Activated B cell treated with CpG ODN at 0.5 μM for 24 hours (primary cell): ENCODE measurements around the gene TNFRSF11A. TPM values are rescaled to one million over a fixed set of nuclear protein-coding genes. Genes with fewer than 3 reads are reported as not detected.

Experiments
- ATAC-seq: fragments of 200-7000 bp; cut with Tn5 transposase; one replicate; pipeline ENCODE4 v1.10.0; 2021; ENCODE audit warnings: low read depth, mild to moderate bottlenecking, moderate library complexity
- CTCF ChIA-PET: fragments of 350-600 bp; sonication (Branson Sonifier 250); formaldehyde crosslinking; loops from one replicate; lab custom pipeline; 2021; ENCODE audit warnings: antibody characterized with exemption; lab: Charles Lee
- POLR2A ChIA-PET: fragments of 350-600 bp; sonication (Branson Sonifier 250); formaldehyde crosslinking; loops from one replicate; lab custom pipeline; 2021; ENCODE audit warnings: antibody characterized with exemption; lab: Charles Lee
- DNase-seq: peaks from one replicate; pipeline ENCODE4 v3.0.0; 2022
- H3K27ac Mint-ChIP-seq: one replicate; pipeline ENCODE4 v1.8.0; 2020; ENCODE audit warnings: mixed read lengths
- H3K27me3 Mint-ChIP-seq: one replicate; pipeline ENCODE4 v1.8.0; 2021; ENCODE audit warnings: mixed read lengths
- H3K36me3 Mint-ChIP-seq: one replicate; pipeline ENCODE4 v1.8.0; 2021; ENCODE audit warnings: low read depth, mixed read lengths
- H3K4me1 Mint-ChIP-seq: one replicate; pipeline ENCODE4 v1.8.0; 2021; ENCODE audit warnings: mixed read lengths
- H3K4me3 Mint-ChIP-seq: one replicate; pipeline ENCODE4 v1.8.0; 2020; ENCODE audit warnings: mild to moderate bottlenecking, mixed read lengths
- H3K9me3 Mint-ChIP-seq: one replicate; pipeline ENCODE4 v1.8.0; 2020; ENCODE audit warnings: mixed read lengths
- CTCF ChIP-seq: fragments of 200-600 bp; IDR thresholded peaks from one replicate; pipeline ENCODE4 v1.8.0; 2022; ENCODE audit warnings: antibody characterized with exemption, mild to moderate bottlenecking
- intact Hi-C: fragments of 100-400 bp; cut with micrococcal nuclease; formaldehyde crosslinking; loops from one replicate; pipeline ENCODE4 v1.15.1; 2024
- total RNA-seq: library from RNA; stranded (reverse); gene quantifications from 2 replicates; pipeline ENCODE4 v1.2.3, GENCODE V29; 2022

TNFRSF11A gene
- total RNA-seq, 1 donor from 2014 or later: 0.24 TPM

GRCh38 chr18:62418258-62418657 is 93.1 kb downstream of the TNFRSF11A start:
- peaks cover 13% of the 10 kb centered on the region for H3K4me1 Mint-ChIP-seq
- DNase-seq (no peak), ATAC-seq (no peak)
- H3K27ac Mint-ChIP-seq: no peak overlapping the region
- no peaks in the 10 kb centered on the region for H3K36me3 Mint-ChIP-seq
- TF ChIP-seq CTCF: no peak
- ChIA-PET POLR2A (no interaction called here), CTCF (no interaction called here)
- H3K9me3 Mint-ChIP-seq: no peaks in the 10 kb centered on the region
- peaks cover 4% of the 10 kb centered on the region for H3K27me3 Mint-ChIP-seq
- intact Hi-C loops: no loop called here
- no peak overlapping the region for H3K4me3 Mint-ChIP-seq

DNA sequence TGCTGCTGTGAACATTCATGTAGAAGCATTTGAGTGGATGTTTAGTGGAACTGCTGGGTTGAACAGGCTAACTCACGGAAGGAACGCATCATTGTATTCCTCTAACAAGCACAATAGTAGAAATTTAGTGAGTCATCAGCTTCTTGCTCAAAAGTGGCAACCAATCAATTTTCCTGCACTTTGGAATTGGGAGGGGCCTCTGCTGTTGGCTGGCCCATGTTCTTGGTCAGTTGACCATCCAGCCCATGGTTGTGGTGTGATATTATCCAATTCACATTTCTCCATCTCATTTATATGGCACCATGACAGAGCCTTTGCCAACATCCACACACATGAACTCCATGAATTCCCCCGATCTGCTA is 95.0 kb downstream of the TNFRSF11A start:
- Mint-ChIP-seq H3K27me3 (no peaks in the 10 kb centered on the region), H3K4me3 (peak overlapping the region; percentile 65), H3K9me3 (no peaks in the 10 kb centered on the region), H3K4me1 (peaks cover 13% of the 10 kb centered on the region), H3K36me3 (no peaks in the 10 kb centered on the region), H3K27ac (peak overlapping the region; percentile 82)
- TF ChIP-seq CTCF: no peak
- POLR2A ChIA-PET: interaction anchor here (0.8 to 2.6 kb wide), 3 partner anchors 103 to 1002 kb away, joined by 3 to 12 read pairs (median 5); partner anchors contain the start of genes VPS4B and ZCCHC2
- intact Hi-C loops: loop anchor here (2.0 kb wide), 1 partner anchor 233 kb away; the partner anchor contains the start of genes PIGN and RELCH
- CTCF ChIA-PET: interaction anchor here (2.3 kb wide), 1 partner anchor 164 kb away, joined by 9 read pairs; no protein-coding TSS in a partner anchor
- DNase-seq (no peak), ATAC-seq (no peak)

DNA sequence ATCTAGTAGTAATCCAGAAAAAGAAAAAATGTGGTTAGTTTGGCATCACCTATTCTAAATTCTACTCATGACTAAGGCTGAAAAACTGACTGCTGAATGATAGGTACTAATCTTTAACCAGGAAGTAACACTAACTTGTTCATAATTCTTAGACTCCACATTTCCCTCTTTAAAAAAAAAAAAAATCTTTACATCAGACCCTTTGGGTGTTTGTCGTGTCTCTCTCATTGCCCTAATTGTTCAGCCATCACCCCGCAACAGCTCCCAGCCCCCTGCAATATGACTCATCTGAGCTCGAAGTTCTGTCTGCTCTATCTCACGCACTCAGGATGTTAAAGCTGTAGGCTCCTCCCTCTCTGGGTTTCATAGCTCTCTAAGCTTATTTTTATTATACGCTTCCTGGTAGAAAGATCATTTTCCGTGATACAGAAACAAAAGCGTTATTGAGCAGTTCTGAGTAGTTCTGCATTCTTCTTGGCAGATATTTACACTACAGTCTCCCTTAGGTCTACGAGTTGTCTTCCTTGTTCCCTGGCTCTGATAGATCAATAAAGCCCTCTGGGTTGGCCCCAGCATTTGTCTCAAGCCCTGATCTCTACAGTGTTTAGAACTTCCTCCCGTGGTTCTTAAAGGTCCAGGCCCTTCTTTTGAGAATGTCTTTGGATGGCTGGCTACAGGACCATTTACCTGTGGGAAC is 95.6 kb downstream of the TNFRSF11A start:
- ATAC-seq (peak; percentile 99), DNase-seq (no peak)
- H3K27me3 Mint-ChIP-seq: no peaks in the 10 kb centered on the region
- H3K36me3 Mint-ChIP-seq: no peaks in the 10 kb centered on the region
- H3K27ac Mint-ChIP-seq: peak overlapping the region; percentile 82
- H3K4me3 Mint-ChIP-seq: peak overlapping the region; percentile 65
- intact Hi-C loops: loop anchor here (2.0 kb wide), 1 partner anchor 234 kb away; the partner anchor contains the start of genes PIGN and RELCH
- peaks cover 16% of the 10 kb centered on the region for H3K4me1 Mint-ChIP-seq
- no peak for TF ChIP-seq CTCF
- no peaks in the 10 kb centered on the region for H3K9me3 Mint-ChIP-seq
- ChIA-PET CTCF (interaction anchor here (1.1 to 2.3 kb wide), 4 partner anchors 10 to 1019 kb away, joined by 3 to 9 read pairs (median 6); no protein-coding TSS in a partner anchor), POLR2A (interaction anchor here (0.8 to 2.6 kb wide), 3 partner anchors 102 to 1002 kb away, joined by 3 to 12 read pairs (median 5); partner anchors contain the start of genes VPS4B and ZCCHC2)

GRCh38 chr18:62425465-62426190 is 100.5 kb downstream of the TNFRSF11A start:
- ChIA-PET CTCF (interaction anchor here (0.7 to 1.9 kb wide), 16 partner anchors 9 to 177 kb away, joined by 3 to 10 read pairs (median 3); partner anchors contain the start of gene ZCCHC2), POLR2A (no interaction called here)
- TF ChIP-seq CTCF: peak; percentile 50
- ATAC-seq: no peak
- DNase-seq: no peak
- Mint-ChIP-seq H3K27ac (no peak overlapping the region), H3K27me3 (peaks cover 3% of the 10 kb centered on the region), H3K4me1 (peaks cover 10% of the 10 kb centered on the region), H3K9me3 (peaks cover 8% of the 10 kb centered on the region), H3K4me3 (no peak overlapping the region), H3K36me3 (no peaks in the 10 kb centered on the region)
- intact Hi-C loops: loop anchor here (1.0 to 5.0 kb wide), 5 partner anchors 97 to 557 kb away; partner anchors contain the start of gene PHLPP1

DNA sequence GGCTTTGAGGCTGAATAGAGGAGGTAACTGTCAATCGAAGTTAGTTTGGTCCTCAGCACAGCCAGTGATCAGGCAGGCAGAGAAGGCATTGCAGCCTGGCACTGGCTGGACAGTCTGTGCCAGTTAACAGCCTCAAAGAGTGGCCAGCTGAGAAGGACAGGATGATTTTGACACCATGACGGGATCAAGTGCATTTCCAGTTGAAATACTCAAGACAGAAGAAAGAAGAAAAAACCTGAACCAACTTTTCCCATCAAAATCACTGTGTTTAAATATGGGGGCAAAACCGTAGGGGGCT is 101.0 kb downstream of the TNFRSF11A start:
- H3K4me1 Mint-ChIP-seq: peaks cover 5% of the 10 kb centered on the region
- H3K27ac Mint-ChIP-seq: no peak overlapping the region
- no peaks in the 10 kb centered on the region for H3K36me3 Mint-ChIP-seq
- ATAC-seq (no peak), DNase-seq (no peak)
- intact Hi-C loops: loop anchor here (5.0 kb wide), 1 partner anchor 291 kb away; the partner anchor contains the start of gene PHLPP1
- ChIA-PET POLR2A (no interaction called here), CTCF (interaction anchor here (0.7 to 1.9 kb wide), 14 partner anchors 9 to 177 kb away, joined by 3 to 10 read pairs (median 3); partner anchors contain the start of gene ZCCHC2)
- H3K9me3 Mint-ChIP-seq: peaks cover 8% of the 10 kb centered on the region
- no peak overlapping the region for H3K4me3 Mint-ChIP-seq
- no peak for TF ChIP-seq CTCF
- H3K27me3 Mint-ChIP-seq: peaks cover 3% of the 10 kb centered on the region
